Breast epithelium (tissue), 4 donors: ENCODE measurements around the gene IKZF3. TPM values are rescaled to one million over a fixed set of nuclear protein-coding genes. Genes with fewer than 3 reads are reported as not detected.
A peak's percentile ranks its signal among the peaks of the same experiment; 100 is the strongest.

Experiments
- DNase-seq, 2 donors: peaks; one replicate each; pipeline ENCODE4 v3.0.0-alpha.2; 2019; ENCODE audit warnings: low spot score in 2 of 2
- H3K27ac ChIP-seq, 2 donors: fragments of 200-600 bp; sonication (generic) in 1 of 2; one replicate each; pipeline ENCODE4 v1.5.1; 2016 to 2019; ENCODE audit warnings: mild to moderate bottlenecking in 1 of 2
- H3K27me3 ChIP-seq, 2 donors: fragments of 200-600 bp; sonication (generic) in 1 of 2; one replicate each; pipeline versions ENCODE4 v1.5.1 to v1.6.0; 2017 to 2019; ENCODE audit warnings: control low read depth in 1 of 2, mild to moderate bottlenecking in 1 of 2
- H3K36me3 ChIP-seq: fragments of 200-600 bp; one replicate; pipeline ENCODE4 v1.5.1; 2019
- H3K4me1 ChIP-seq, 2 donors: fragments of 200-600 bp; sonication (generic); one replicate each; pipeline ENCODE4 v1.5.1; 2016 to 2019; ENCODE audit warnings: control low read depth in 1 of 2
- H3K4me3 ChIP-seq, 3 donors: fragments of 200-600 bp; sonication (generic); 1 replicate in 2 of 3; 2 replicates in 1 of 3; pipeline ENCODE4 v1.5.1; 2016 to 2019; ENCODE audit warnings: mild to moderate bottlenecking in 3 of 3, moderate library complexity in 2 of 3
- H3K9me3 ChIP-seq, 2 donors: fragments of 200-600 bp; sonication (generic) in 1 of 2; one replicate each; pipeline ENCODE4 v1.5.1; 2016 to 2019; ENCODE audit warnings: control low read depth in 1 of 2
- POLR2A ChIP-seq: fragments of 450-650 bp; IDR thresholded peaks from one replicate; pipeline ENCODE4 v1.6.1; 2016; ENCODE audit warnings: antibody characterized with exemption, mild to moderate bottlenecking, moderate library complexity
- POLR2AphosphoS5 ChIP-seq, 3 donors: sonication (generic); formaldehyde crosslinking; IDR thresholded peaks; one replicate each; pipeline ENCODE4 v1.6.1; 2017; ENCODE audit warnings: antibody characterized with exemption in 3 of 3
- intact Hi-C: fragments of 100-400 bp; cut with DNase I; formaldehyde crosslinking; loops from one replicate; pipeline ENCODE4 v1.15.1; 2023; ENCODE audit warnings: low total_unique reads
- total RNA-seq, 3 donors: library from RNA; depleted of rRNA; stranded (reverse); fragments of >200 nt; gene quantifications; one replicate each; pipeline ENCODE4 v1.1.0, GENCODE V29; 2016
- TF ChIP-seq, protein P1 (sequence below), 3 donors: fragments of 450-650 bp; IDR thresholded peaks; one replicate each; pipeline ENCODE4 v1.5.1; 2016 to 2017; ENCODE audit warnings: antibody characterized with exemption in 3 of 3, mild to moderate bottlenecking in 3 of 3, moderate library complexity in 3 of 3

The IKZF3 gene
- total RNA-seq, 3 donors from 2014 or later = 1.8 to 4.8 (median 2.3) TPM

DNA sequence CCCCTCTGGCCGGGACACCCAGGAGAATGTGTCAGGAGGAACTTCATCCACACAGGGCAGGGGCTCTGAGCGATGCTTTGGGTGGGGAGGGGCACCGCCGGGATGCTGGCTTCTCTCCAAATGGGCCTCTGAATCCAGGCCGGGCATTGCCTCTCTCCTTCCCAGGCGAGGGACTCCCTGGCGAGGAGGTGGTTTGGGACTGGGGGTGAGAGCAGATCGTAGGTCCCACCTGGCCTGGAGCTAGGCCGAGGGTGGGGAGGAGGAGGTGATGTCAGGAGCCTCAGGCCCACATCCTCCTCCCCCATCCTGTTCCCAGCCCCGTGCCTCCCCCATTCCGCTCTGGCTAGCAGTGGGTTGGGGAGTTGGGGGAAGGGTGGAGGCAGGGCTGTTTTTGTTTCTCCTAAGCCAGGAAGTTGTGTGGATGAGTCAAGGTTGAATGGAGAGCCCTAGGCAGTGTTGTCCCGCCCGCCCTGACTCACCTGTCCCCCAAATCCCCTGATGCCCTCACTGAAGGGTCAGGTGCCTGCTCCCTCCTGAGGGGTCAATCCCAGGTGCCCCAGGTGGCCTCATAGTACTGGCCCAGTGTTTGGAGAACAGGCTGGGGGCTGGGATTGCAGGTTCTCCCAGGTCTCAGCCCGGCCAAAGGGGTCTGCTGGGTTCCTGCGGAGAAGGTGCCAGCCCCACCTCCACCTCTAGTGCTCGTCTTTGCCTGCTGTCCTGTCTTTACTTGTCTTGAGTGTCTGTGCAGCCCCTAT, 123.6 kb downstream of the IKZF3 start:
- DNase-seq = peak; percentile 81 to 82
- no peaks in the 10 kb centered on the region for H3K27me3 ChIP-seq
- intact Hi-C loops = no loop called here

DNA sequence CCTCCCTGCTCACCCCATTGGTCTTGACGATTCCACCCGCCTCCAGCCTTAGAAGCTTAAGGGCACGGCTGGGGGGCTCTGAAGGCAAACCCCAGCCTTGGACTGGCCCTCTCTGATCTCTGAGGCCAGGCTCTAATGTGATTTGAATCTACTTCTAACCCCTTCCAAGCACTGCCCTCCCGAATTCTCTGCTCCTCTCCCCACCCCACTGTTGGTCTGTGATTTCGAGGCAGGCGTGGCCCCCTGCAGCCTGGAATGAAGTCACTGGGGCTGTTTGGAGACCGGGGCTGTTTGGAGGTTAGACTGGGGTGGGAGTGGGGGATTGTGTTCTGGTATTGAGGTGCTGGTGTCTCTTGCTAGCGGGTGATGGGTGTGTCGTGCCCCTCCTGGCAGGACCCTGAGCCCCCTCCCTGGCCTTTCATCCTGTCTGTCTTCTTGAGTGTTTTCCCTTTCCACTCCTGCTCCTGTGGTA, 124.2 kb downstream of the IKZF3 start:
- Histone ChIP-seq H3K27ac (peak overlapping the region; percentile 99), H3K4me1 (no peaks in the 10 kb centered on the region), H3K27me3 (no peaks in the 10 kb centered on the region), H3K4me3 (peak overlapping the region in 2 of 3 donors; percentile 71 to 72), H3K36me3 (no peaks in the 10 kb centered on the region), H3K9me3 (no peaks in the 10 kb centered on the region)
- peak in 1 of 2 donors; percentile 50 for DNase-seq
- intact Hi-C loops = no loop called here
- TF ChIP-seq POLR2A (no peak), POLR2AphosphoS5 (IDR thresholded peaks at IDR 0.05) (no peak)
- TF ChIP-seq, protein P1, sequence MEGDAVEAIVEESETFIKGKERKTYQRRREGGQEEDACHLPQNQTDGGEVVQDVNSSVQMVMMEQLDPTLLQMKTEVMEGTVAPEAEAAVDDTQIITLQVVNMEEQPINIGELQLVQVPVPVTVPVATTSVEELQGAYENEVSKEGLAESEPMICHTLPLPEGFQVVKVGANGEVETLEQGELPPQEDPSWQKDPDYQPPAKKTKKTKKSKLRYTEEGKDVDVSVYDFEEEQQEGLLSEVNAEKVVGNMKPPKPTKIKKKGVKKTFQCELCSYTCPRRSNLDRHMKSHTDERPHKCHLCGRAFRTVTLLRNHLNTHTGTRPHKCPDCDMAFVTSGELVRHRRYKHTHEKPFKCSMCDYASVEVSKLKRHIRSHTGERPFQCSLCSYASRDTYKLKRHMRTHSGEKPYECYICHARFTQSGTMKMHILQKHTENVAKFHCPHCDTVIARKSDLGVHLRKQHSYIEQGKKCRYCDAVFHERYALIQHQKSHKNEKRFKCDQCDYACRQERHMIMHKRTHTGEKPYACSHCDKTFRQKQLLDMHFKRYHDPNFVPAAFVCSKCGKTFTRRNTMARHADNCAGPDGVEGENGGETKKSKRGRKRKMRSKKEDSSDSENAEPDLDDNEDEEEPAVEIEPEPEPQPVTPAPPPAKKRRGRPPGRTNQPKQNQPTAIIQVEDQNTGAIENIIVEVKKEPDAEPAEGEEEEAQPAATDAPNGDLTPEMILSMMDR (IDR thresholded peaks at IDR 0.05) = no peak

More for the DNA sequence above, 123.6 kb downstream of the IKZF3 start:
- no peaks in the 10 kb centered on the region for H3K9me3 ChIP-seq
- TF ChIP-seq, protein P1 (IDR thresholded peaks at IDR 0.05) = no peak
- peak in 2 of 3 donors; percentile 37 to 68 for TF ChIP-seq POLR2AphosphoS5 (IDR thresholded peaks at IDR 0.05)
- no peak for TF ChIP-seq POLR2A
- no peaks in the 10 kb centered on the region for H3K36me3 ChIP-seq
- H3K27ac ChIP-seq = peak overlapping the region; percentile 99
- peak overlapping the region in 2 of 3 donors; percentile 71 to 72 for H3K4me3 ChIP-seq
- H3K4me1 ChIP-seq = no peaks in the 10 kb centered on the region

DNA sequence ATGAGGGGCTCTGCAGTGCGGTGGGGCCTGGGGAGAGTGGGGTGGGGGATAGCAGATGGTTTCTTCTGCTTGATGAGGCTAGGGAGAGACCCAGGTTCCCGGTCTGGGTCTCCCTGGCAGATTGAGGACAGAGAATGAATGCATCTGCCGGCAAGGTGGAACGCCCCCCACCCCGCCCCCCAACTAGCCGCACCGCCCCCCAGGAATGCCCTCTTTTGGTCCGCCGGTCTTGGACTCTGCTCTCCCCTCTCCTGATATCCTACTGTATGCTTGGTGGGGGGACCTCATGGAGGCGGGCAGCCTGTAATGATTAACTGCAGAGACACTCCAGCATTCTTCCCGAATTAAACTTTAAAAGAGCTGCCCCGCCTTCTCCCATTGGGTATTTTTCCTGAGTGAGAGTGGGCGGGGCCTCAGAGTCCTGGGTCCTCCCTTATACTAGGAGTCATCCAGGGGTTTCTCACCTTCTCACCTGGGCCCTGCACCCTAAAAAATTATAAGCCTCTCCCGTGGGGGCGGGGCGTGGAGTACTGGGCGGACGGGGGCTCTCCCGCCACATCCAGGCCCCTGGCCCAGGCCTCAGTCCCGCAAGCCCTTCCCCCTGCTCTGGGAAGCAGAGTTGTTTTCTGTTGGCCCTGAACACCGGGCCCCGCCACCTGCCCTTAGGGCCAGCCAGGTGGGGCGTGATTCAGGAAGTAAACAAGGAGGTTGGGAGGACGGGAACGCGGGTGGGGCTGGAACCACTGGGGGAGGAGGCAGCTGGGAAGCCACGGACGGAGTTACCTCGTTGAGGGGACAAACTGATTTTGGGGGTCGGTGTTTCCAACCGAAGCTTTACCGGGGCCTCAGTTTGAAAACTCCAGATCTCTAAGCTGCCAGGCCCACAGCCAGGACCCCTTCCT, 124.9 kb downstream of the IKZF3 start:
- Histone ChIP-seq H3K4me3 (peak overlapping the region; percentile 20 to 72 (median 71)), H3K4me1 (no peaks in the 10 kb centered on the region), H3K36me3 (no peaks in the 10 kb centered on the region), H3K27ac (peak overlapping the region; percentile 99), H3K27me3 (no peaks in the 10 kb centered on the region), H3K9me3 (no peaks in the 10 kb centered on the region)
- DNase-seq = peak; percentile 93 to 95
- TF ChIP-seq POLR2AphosphoS5 (IDR thresholded peaks at IDR 0.05) (peak; percentile 33 to 90 (median 63)), POLR2A (peak; percentile 69)
- TF ChIP-seq, protein P1 (IDR thresholded peaks at IDR 0.05) = no peak
- intact Hi-C loops = no loop called here

DNA sequence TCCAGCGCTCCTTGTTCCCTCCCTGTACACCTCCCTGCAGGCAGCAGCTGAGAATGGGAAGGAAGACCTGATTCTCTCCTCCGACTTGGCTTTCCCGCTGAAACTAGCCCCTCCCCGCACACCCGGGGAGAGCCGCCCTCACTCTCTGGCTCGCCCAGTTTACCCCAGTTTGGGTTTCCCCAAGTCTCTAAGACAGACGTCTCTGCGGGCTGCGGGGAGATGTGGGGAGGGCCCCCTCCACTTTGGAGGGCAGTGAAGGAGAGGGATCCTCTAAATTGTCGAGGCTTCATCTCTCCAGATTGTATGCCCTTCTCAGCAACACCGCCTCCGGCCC, 125.6 kb downstream of the IKZF3 start:
- Histone ChIP-seq H3K4me3 (peak overlapping the region; percentile 20 to 72 (median 71)), H3K4me1 (no peaks in the 10 kb centered on the region), H3K27me3 (no peaks in the 10 kb centered on the region), H3K36me3 (no peaks in the 10 kb centered on the region), H3K27ac (peak overlapping the region; percentile 99), H3K9me3 (no peaks in the 10 kb centered on the region)
- TF ChIP-seq POLR2AphosphoS5 (IDR thresholded peaks at IDR 0.05) = no peak
- TF ChIP-seq POLR2A = no peak
- TF ChIP-seq, protein P1 (IDR thresholded peaks at IDR 0.05) = no peak
- intact Hi-C loops = no loop called here
- DNase-seq = peak; percentile 76 to 79
